MG63 (cell line): ENCODE measurements around the gene DAZAP1. TPM values are rescaled to one million over a fixed set of nuclear protein-coding genes. Genes with fewer than 3 reads are reported as not detected.
"Not testable (repeated sequence)": the region's sequence is repeated elsewhere in the genome, so short reads cannot be mapped to it uniquely, and the experiment has no call there.

Experiments used
- DNase-seq: peaks from one replicate; pipeline ENCODE4 v3.0.0-alpha.2; 2020
- H3K27me3 ChIP-seq: fragments of 250-450 bp; sonication (Bioruptor Pico); 2 replicates; pipeline ENCODE4 v1.5.1; 2020; ENCODE audit warnings: mild to moderate bottlenecking, moderate library complexity
- H3K36me3 ChIP-seq: fragments of 250-450 bp; sonication (Bioruptor Pico); 2 replicates; pipeline ENCODE4 v1.5.1; 2020; ENCODE audit warnings: mild to moderate bottlenecking, moderate library complexity
- H3K4me3 ChIP-seq: fragments of 250-450 bp; sonication (Bioruptor Pico); 2 replicates; pipeline ENCODE4 v1.5.1; 2020; ENCODE audit warnings: mild to moderate bottlenecking, moderate library complexity
- H3K9me3 ChIP-seq: fragments of 250-450 bp; sonication (Bioruptor Pico); 2 replicates; pipeline ENCODE4 v1.5.1; 2020; ENCODE audit warnings: mild to moderate bottlenecking, moderate library complexity
- total RNA-seq: library from RNA; depleted of rRNA; stranded (reverse); fragments of >200 nt; shearing (Covaris generic); gene quantifications from 2 replicates; pipeline ENCODE4 v1.2.3, GENCODE V29; 2014; ENCODE audit warnings: low replicate concordance

The DAZAP1 gene
- total RNA-seq, 1 experiment from 2014 or later = 149 TPM

DNA sequence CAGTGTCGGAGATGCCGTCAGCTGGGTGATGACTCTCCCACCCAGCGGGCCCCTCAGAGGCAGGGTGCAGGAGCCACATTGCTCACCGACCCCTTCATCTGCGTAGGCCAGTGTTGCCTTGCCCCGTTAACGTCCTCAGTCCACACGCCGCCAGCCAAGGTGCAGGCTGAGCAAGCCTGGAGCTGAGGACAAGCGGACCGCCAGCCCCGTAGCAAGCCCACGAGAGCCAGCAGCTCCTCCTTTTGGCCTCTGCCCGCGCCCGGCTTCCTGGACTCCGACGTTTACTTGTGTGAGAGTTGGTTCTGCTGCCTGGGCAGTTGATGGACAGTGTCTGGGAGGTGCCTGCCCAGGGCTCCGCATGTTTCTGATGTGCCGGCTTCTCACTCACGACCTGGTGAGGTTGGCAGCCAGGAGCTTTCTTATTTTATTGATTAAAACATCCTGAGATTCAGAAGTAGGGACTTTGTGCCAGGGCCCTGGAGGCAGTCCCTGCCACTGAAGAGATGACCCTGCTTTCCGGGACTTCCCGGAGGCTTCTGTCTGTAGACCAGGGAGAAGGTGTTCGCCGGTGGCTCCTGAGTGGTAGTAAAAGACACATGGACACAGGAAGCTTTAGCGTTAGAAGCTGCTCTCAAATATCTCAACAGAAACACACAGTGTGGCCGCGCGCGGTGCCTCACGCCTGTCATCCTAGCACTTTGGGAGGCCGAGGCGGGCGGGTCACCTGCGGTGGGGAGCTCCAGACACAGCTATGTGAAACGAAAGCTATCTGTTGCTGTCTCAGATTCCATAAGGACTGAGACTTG, 5.8 kb downstream of the DAZAP1 start:
- Histone ChIP-seq H3K4me3 (no peak overlapping the region), H3K36me3 (peaks cover 9% of the 10 kb centered on the region)

DNA sequence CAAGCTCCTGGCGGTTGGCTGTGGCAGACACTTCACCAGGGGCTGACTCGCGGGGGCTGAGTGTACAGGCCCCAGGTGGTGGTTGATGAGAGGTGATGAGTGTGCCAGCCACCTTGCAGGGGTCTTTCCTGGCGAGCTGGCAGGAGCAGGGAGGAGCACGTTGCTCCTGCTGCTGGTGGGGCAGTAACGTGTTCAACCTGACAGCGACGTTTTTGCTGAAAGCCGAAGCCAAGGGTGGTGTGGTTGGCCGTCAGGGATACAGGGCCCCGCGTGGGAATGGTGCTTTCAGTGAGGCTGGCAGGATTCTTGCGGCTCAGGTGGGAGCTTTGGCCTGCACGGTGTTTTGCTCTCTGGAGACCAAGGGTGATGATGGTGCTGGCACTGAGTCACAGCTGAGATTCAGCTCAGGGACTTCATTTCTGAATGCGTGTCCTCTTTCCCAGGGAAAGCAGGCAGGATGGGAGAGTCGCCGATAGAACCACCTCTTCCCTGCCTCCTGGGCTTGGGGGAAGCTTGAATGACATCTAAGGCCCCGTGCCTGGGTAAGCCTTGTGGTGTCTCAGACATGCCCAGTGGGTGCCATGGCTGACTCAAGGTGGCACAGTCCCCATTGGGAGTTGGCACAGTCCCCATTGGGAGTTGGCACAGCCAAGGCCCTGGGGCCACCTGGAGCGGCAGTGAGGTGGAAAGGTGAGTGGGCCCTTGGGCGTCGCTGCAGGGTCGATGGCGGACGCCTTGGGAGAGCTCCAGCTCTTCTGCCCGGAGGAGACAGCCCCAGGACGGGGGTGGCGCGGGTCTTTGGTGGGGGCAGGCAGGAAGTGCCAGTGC, 8.8 kb downstream of the DAZAP1 start:
- no peak for DNase-seq
- no peak overlapping the region for H3K4me3 ChIP-seq

More for the DNA sequence above, 5.8 kb downstream of the DAZAP1 start:
- DNase-seq = no peak
- Histone ChIP-seq H3K9me3 (no peaks in the 10 kb centered on the region), H3K27me3 (no peaks in the 10 kb centered on the region)

DNA sequence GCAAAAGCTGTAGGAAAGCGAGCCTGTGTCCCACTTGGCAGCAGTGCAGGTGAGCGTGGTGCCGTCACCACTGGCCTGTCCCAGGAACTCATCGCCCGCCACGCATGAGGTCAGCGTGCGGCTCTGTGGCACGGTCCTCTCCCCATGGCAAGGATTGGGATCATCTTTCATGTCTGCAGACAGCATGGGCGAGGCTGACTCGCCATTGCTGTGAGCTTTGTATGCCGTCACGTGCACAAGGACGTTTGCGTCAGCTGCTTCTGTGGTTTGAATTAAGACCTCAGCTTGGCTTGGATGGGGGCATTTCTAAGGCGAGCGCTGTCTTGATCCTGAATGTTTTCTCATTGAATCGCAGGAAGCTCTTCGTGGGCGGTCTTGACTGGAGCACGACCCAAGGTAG, 9.8 kb downstream of the DAZAP1 start:
- no peak overlapping the region for H3K4me3 ChIP-seq

More for the DNA sequence above, 8.8 kb downstream of the DAZAP1 start:
- Histone ChIP-seq H3K9me3 (no peaks in the 10 kb centered on the region), H3K27me3 (no peaks in the 10 kb centered on the region), H3K36me3 (peaks cover 9% of the 10 kb centered on the region)

DNA sequence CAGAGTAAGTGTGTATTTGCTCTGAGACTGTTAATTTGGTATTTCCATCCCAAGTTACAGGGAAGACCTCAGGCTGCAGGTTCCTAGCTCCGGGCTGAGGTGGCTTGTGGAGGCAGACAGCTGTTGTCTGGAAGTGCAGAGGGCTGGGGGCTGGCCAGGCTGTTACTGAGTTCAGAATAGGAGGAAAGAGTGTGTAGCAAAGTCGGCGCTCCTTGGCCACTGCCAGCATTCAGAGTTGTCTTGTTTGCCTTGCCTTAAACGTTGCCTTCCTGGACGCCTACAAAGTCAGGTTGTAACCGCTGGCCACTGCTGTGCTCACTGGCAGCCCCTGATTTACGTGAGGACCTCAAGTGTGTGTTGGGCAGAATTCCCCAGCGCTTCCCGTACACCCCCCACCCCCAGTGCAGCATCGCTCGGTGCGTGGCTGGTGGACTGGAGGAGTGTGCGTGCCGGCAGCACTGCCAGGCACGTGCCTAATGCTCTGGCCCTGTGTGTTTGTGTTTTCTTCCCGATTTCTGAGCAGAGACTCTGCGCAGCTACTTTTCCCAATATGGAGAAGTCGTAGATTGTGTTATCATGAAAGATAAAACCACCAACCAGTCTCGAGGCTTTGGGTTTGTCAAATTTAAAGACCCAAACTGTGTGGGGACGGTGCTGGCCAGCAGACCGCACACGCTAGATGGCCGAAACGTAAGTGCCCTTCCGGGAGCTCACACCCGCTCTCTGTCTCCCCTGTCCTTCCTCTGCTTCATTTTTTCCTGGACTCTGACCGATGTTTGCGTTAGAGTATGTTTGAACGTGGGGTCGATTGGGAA, 10.5 kb downstream of the DAZAP1 start:
- no peaks in the 10 kb centered on the region for H3K27me3 ChIP-seq
- H3K9me3 ChIP-seq = no peaks in the 10 kb centered on the region
- H3K4me3 ChIP-seq = no peak overlapping the region
- DNase-seq = no peak
- peaks cover 9% of the 10 kb centered on the region for H3K36me3 ChIP-seq

More for the DNA sequence above, 9.8 kb downstream of the DAZAP1 start:
- Histone ChIP-seq H3K9me3 (no peaks in the 10 kb centered on the region), H3K27me3 (no peaks in the 10 kb centered on the region), H3K36me3 (peaks cover 9% of the 10 kb centered on the region)
- no peak for DNase-seq

DNA sequence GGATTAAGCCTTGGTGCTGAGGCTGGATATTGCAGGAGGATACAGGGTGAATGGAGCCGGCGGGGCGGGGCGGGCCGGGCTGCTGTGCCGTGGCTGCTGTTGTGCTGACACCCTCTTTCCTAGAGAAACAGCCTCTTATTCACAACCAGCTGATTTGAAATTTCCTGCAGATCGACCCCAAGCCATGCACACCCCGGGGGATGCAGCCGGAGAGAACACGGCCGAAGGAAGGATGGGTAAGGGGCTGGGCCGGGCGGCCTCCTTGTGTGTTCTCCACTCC, 11.1 kb downstream of the DAZAP1 start:
- H3K36me3 ChIP-seq = peaks cover 4% of the 10 kb centered on the region; the same call in 1 of the 2 replicates
- no peaks in the 10 kb centered on the region for H3K9me3 ChIP-seq

DNA sequence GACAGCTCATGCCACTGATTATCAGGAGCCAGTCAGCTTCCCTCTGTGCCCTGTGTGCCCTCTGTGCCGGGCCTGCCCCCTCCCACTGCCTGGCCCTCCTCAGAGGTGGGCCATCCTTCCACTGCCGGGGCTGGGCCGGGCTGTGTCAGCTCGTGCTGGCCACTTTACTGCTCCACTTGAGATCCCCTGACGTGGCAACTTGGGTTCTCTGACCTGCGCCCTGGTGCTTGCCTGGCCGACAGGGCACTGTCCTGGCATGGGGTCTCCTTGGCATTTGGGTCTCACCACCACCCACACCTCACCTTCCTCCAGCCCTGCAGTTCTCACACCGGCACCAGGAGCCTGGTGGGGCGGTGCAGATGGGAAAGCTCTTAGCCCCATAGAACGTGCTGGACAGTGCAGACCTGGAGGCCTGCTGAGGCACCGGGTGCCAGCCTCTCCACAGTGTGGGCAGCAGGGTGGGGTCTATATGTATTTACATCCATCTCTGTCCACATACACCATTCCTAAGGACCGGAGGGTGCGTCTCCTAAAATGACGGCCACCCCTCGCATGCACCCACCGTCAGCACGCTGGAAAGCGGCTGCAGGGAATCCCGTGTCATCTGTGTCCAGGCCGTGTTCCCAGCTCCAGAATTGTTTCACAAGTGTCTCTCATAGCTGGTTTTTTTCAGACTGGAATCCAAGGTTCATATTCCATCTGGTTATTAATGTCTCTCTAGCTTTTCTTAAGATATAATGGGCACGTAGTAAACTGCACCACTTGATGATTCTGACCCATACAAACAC, 11.8 kb downstream of the DAZAP1 start:
- peaks cover 2% of the 10 kb centered on the region; the same call in 1 of the 2 replicates for H3K36me3 ChIP-seq
- H3K9me3 ChIP-seq = no peaks in the 10 kb centered on the region
- no peak overlapping the region for H3K4me3 ChIP-seq
- no peaks in the 10 kb centered on the region for H3K27me3 ChIP-seq
- DNase-seq = no peak

More for the DNA sequence above, 11.1 kb downstream of the DAZAP1 start:
- DNase-seq = no peak
- Histone ChIP-seq H3K4me3 (no peak overlapping the region), H3K27me3 (no peaks in the 10 kb centered on the region)

DNA sequence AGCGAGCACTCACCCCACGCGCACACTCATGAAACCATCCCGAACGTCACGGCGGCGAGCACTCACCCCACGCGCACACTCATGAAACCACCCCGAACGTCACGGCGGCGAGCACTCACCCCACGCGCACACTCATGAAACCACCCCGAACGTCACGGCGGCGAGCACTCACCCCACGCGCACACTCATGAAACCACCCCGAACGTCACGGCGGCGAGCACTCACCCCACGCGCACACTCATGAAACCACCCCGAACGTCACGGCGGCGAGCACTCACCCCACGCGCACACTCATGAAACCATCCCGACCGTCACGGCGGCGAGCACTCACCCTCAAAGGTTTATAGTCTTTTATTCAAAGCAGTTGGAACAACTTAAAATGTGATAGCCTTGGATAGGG, 12.7 kb downstream of the DAZAP1 start:
- H3K4me3 ChIP-seq, H3K36me3 ChIP-seq, H3K27me3 ChIP-seq, H3K9me3 ChIP-seq, DNase-seq: not testable (repeated sequence)

DNA sequence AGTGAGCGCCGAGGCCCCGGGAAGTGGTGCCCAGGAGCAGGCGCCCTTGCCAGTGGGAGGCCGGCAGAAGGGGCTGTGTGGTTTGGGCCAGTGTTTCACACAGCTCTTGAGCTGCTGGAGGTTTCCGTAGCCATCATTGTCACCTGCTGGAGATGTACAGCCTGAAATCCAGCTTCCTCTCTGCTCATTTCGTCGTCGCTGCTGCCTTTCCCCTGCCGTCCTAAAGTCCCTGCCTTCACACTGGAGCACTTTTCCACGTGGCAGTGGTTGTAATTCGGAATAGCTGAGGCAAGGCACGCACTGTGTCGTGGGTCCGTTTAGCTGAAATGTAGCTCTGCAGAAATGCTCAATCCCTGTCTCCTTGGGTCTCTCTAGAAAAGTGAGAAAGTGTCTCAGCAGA, 13.2 kb downstream of the DAZAP1 start:
- H3K36me3 ChIP-seq = peaks cover 10% of the 10 kb centered on the region
- DNase-seq = no peak
- no peaks in the 10 kb centered on the region for H3K27me3 ChIP-seq
- no peaks in the 10 kb centered on the region for H3K9me3 ChIP-seq
- H3K4me3 ChIP-seq = no peak overlapping the region

DNA sequence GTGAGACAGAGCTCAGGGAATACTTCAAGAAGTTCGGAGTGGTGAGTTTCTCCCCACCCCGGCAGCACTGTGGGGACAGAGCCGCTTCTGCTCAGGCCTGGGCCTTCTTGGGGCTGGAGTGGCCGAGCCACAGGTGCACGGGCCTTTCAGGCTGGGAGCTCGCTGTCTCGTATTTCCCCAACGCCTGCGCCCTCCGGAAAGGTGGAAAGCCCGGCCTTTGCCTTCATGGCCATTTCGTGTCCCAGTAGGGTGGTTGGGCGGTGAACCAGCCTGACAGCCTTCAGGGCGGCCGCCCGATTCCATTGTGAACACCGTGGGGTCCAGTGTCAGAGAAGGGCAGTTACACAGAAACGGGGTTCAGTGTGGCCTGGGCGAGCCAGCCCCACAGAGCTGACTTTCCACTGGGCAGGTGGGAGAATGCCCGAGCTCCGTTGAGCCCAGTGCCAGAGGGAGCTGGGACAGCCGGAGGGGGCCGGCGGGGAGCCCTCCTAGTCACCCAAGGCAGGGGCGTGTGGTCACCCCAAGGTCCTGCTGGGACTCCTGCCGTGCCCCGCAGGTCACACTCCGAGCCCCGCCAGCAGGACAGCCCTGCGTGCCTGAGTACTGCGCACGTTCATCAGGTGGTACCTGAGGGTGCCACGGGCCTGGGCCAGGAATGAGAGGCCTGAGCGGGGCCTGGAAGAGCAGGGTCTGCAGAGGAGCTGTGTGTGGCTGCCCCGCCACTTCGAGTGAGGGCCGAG, 14.0 kb downstream of the DAZAP1 start:
- H3K4me3 ChIP-seq = no peak overlapping the region
- no peak for DNase-seq
- no peaks in the 10 kb centered on the region for H3K27me3 ChIP-seq
- peaks cover 10% of the 10 kb centered on the region for H3K36me3 ChIP-seq
- H3K9me3 ChIP-seq = no peaks in the 10 kb centered on the region

DNA sequence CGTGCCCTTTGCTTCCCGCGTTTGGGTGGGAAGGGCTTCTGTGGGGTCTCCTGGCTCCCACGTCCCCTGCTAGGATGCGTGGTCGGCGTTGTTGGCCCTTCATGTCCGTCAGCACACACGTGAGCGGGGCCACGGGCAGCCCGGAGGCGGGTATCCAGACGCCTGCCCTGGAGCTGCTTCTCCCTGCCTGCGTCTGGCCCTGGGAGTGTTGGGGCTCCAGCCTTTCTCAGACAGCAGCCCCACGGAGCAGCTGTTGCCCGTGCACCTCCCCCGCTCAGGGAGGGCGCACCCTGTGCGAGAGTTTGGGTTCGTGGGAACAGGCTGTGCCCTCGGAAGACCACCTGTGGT, 14.5 kb downstream of the DAZAP1 start:
- H3K4me3 ChIP-seq = no peak overlapping the region
- H3K9me3 ChIP-seq = no peaks in the 10 kb centered on the region
- no peak for DNase-seq
- H3K27me3 ChIP-seq = no peaks in the 10 kb centered on the region
- peaks cover 10% of the 10 kb centered on the region for H3K36me3 ChIP-seq

DNA sequence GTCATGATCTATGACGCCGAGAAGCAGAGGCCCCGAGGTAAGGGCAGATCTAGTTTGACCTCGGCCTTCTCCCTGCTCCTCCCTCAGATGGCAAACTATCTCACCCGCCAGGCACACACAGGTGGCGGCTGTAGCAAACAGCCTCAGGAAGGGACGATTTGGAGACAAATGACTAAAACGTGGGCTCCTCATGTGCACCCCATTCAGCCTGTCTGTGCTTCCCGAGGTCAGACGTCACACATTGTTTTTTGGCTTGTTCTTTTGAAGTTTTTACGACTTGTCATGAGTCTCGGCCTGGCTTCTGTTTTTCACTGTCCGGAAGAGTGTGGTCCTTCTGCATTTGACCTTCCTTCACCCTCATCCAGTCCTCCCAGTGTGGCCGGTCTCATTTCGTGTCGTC, 15.0 kb downstream of the DAZAP1 start:
- peaks cover 10% of the 10 kb centered on the region for H3K36me3 ChIP-seq
- DNase-seq = no peak
- H3K9me3 ChIP-seq = no peaks in the 10 kb centered on the region
- no peaks in the 10 kb centered on the region for H3K27me3 ChIP-seq
- no peak overlapping the region for H3K4me3 ChIP-seq

DNA sequence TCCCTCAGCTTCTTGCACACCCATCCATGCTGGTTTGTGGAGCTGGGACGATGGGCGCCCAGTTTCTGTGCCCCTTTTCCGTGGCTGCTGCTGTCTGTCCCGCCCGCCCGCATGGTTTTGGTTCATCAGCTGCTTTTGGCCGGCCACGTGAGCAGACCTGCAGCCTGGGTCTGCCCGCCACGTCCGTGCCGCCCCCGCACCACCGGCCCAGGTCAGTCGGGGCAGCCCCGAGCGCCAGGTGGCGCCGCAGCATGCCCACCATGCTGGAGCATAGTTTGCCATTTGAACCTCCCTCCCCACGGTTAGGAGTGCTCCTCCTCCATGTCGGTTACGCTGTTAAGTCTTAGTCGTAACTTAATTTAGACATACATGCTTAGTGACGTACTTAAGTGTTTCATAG, 15.6 kb downstream of the DAZAP1 start:
- no peaks in the 10 kb centered on the region for H3K9me3 ChIP-seq
- H3K4me3 ChIP-seq = no peak overlapping the region
- H3K36me3 ChIP-seq = peaks cover 10% of the 10 kb centered on the region
- no peak for DNase-seq
- H3K27me3 ChIP-seq = no peaks in the 10 kb centered on the region

DNA sequence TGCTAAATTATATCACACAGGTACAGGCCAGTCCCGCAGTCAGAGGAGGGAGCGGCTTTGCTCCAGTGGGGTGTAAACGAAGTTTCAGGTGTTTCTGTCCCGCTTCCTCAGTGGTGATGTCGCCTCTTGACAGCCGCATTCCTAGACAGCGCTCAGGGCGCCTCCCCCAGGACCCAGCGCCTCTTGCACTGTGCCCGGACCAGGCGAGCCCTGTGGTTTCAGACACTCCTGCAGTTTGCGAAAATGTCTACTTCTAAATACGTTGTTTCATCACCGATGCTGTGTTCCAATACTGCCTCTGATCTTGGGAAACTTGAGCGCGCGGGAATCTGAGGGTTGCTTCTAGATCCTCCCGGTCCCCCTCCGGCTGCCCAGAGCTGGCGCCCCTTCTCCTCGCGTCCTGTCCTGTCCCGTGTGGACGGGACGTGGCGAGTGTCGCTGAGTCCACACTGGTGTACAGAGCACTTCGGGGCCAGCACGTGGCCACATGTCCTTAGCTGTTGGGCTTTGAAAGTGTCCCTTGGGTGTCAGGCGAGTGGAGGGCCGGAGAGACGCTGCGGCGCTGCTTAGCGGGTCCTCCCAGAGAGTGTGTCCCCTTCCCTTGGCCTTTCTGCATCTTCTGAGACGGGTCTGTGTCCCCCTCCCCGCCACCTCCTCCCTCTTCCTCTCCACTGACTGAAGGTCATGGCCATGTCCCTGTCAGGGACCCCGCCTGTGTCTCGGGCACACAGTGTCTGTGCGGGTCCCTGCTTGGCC, 16.2 kb downstream of the DAZAP1 start:
- H3K4me3 ChIP-seq = no peak overlapping the region
- no peak for DNase-seq
- no peaks in the 10 kb centered on the region for H3K9me3 ChIP-seq
- peaks cover 11% of the 10 kb centered on the region for H3K36me3 ChIP-seq
- no peaks in the 10 kb centered on the region for H3K27me3 ChIP-seq

DNA sequence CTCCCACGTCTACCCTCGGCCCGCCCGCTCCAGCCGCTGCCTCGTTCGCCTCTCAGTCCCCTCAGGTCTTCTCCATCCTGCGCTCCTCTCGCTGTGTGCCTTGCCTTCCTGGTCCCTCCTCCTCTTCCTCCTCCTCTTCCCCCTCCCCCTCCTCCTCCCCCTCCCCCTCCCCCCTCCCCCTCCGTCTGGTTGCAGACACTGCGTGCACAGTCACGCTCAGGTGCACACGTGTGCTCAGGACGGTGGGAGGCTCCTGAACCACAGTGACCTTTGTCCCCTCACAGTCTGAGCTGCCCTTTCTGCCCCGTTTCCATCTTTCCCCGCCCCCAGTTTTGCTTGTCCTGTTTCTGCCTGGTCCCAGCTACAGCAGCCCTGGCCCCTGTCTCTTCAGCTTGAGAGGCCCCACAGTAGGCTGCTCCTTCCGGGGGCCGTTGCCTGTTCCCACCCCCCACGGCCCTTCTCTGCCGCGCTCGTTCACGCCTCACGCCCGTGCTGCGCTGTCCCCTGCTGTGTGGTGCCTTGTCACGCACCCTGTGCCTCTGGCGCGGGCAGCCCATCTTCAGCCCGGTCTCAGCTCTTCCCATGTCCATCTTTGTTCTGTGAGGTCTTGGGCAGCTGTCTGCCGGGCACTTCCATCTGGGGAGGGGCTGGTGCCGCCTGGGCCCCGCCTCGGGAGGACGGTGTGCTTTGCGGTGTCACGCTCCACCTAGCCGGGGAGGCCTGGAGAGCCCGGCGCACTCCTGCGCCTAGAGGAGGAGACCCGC, 17.0 kb downstream of the DAZAP1 start:
- no peaks in the 10 kb centered on the region for H3K9me3 ChIP-seq
- no peaks in the 10 kb centered on the region for H3K27me3 ChIP-seq
- DNase-seq = no peak
- H3K4me3 ChIP-seq = no peak overlapping the region
- H3K36me3 ChIP-seq = peaks cover 12% of the 10 kb centered on the region
